MM.1S (cell line): ENCODE results near the gene SIK2.

ENCODE experiments used
- CTCF ChIP-seq: fragments of 300-600 bp; sonication (generic); IDR thresholded peaks from 2 replicates; pipeline ENCODE4 v1.5.1; 2016; ENCODE audit warnings: antibody characterized with exemption, low read length, mixed read lengths
- EZH2 ChIP-seq: fragments of 300-600 bp; sonication (generic); optimal IDR thresholded peaks from 2 replicates; pipeline ENCODE3; 2017; ENCODE audit warnings: low read depth, mild to moderate bottlenecking, antibody characterized with exemption, low read length, mixed read lengths
- EZH2phosphoT487 ChIP-seq: fragments of 300-600 bp; sonication (generic); IDR thresholded peaks from 2 replicates; pipeline ENCODE4 v1.6.1; 2018; ENCODE audit warnings: antibody characterized with exemption, low read length

DNA sequence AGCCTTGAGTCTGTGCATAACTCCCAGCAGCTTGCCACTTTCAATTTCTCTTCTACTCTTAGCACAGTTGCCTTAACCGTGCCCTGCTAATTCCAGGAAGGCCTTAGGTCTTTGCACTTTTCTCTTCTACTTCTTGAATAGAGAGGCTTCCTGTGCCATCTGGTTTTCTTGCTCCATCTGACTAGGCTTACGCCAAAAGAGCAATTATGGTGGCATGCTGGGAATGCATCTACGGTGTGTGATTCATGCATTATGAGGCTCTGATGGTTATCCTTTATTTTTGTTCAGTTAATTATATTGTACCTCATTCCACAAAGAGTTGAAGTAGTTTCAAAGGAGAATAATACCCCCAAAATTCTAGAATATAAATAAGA is 29.4 kb downstream of the SIK2 start:
- TF ChIP-seq EZH2 (no peak), CTCF (no peak), EZH2phosphoT487 (no peak)
